Measurements from ENCODE around the gene SHC2. TPM values are rescaled to one million over a fixed set of nuclear protein-coding genes. Genes with fewer than 3 reads are reported as not detected.

SHC2 gene
- total RNA-seq, 1 experiment from 2014 or later: 0.18 TPM

DNA sequence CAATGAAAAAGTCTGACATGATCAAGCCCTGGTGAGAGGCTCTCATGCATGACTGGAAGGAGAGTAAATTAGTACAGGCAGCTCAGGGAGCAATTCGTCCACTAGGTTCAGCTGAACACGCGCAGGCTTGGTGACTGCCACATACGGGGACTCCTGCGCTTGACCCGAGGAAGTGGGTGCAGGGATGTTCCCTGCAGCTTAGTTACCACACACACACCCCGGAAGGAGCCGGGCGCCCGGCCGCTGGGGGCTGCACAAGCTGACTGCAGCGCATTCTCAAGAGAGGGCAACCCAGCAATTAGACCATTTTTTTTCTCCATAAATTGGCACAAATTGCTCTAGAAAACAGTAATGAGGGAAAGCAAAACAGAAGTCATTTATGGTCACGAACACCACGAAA is 93.3 kb downstream of the SHC2 start:
- H3K4me1 ChIP-seq (ENCODE audit: insufficient read depth, low read length): no peaks in the 10 kb centered on the region
- no peak for DNase-seq
- 0 out of 2 replicates have a peak, but pooled peaks cover 3% of the 10 kb centered on the region for H3K27me3 ChIP-seq (ENCODE audit: low read length)
- H3F3A ChIP-seq (ENCODE audit: low read length, unreplicated experiment): no peaks in the 10 kb centered on the region
- H3K9me2 ChIP-seq (replicated peaks; ENCODE audit: low read length): no peaks in the 10 kb centered on the region
- intact Hi-C loops (cut with micrococcal nuclease): no loop called here
- H3K4me2 ChIP-seq (ENCODE audit: low read length): no peak overlapping the region
- no peaks in the 10 kb centered on the region for H3K9me3 ChIP-seq (ENCODE audit: low read length)
- BruUV-seq (replicated peaks): no TSS peak
- ChIA-PET POLR2A (ENCODE audit: unreplicated experiment) (no interaction called here), CTCF (no interaction called here)
- H2AFZ ChIP-seq (ENCODE audit: low read length): no peak overlapping the region
- H3K9ac ChIP-seq (ENCODE audit: low read length): no peak overlapping the region
- ATAC-seq: no peak
- no peak overlapping the region for H3K27ac ChIP-seq (ENCODE audit: low read length)
- TF ChIP-seq EZH2 (IDR thresholded peaks at IDR 0.05; ENCODE audit: low read length, unreplicated experiment): no peak
- TF ChIP-seq EZH2phosphoT487 (IDR thresholded peaks at IDR 0.05; ENCODE audit: borderline replicate concordance, low read length): no peak
- TF ChIP-seq CTCF (conservative IDR thresholded peaks at IDR 0.05; ENCODE audit: low read depth, low read length): no peak
- no peaks in the 10 kb centered on the region for H4K20me1 ChIP-seq (ENCODE audit: low read length)
- H3K79me2 ChIP-seq (ENCODE audit: low read length): no peaks in the 10 kb centered on the region
- H3K36me3 ChIP-seq (ENCODE audit: low read depth, low read length): no peaks in the 10 kb centered on the region
- H3K4me3 ChIP-seq (ENCODE audit: low read length): no peak overlapping the region

DNA sequence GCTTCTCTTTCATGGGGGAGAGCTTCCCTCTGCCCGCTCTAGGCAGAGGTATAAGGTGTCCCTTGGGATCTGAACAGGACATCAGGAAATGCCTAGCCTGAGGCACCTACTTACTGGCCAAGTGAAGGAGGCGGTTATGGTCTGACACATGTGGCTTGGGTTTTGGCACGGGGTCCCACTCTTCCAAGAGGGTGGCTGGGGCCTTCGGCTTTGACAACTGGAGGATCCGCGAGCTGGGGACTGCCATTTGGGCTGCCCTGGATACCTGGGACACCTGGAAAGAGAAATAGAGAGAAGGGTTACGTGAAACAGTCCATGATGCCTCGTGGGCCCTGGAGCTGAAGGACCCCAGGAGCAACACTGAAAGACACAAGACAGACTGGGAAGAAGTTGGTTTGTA is 93.9 kb downstream of the SHC2 start:
- Histone ChIP-seq H3K27me3 (ENCODE audit: low read length) (no peaks in the 10 kb centered on the region), H3F3A (ENCODE audit: low read length, unreplicated experiment) (no peaks in the 10 kb centered on the region), H3K4me3 (ENCODE audit: low read length) (no peak overlapping the region), H3K4me1 (ENCODE audit: insufficient read depth, low read length) (no peaks in the 10 kb centered on the region), H3K79me2 (ENCODE audit: low read length) (no peaks in the 10 kb centered on the region), H3K36me3 (ENCODE audit: low read depth, low read length) (no peaks in the 10 kb centered on the region), H2AFZ (ENCODE audit: low read length) (no peak overlapping the region), H3K9me2 (replicated peaks; ENCODE audit: low read length) (no peaks in the 10 kb centered on the region), H3K9me3 (ENCODE audit: low read length) (no peaks in the 10 kb centered on the region), H4K20me1 (ENCODE audit: low read length) (no peaks in the 10 kb centered on the region), H3K27ac (ENCODE audit: low read length) (no peak overlapping the region), H3K9ac (ENCODE audit: low read length) (no peak overlapping the region), H3K4me2 (ENCODE audit: low read length) (no peak overlapping the region)
- intact Hi-C loops (cut with micrococcal nuclease): no loop called here
- ATAC-seq: no peak
- BruUV-seq (replicated peaks): no TSS peak
- no peak for DNase-seq
- TF ChIP-seq EZH2phosphoT487 (IDR thresholded peaks at IDR 0.05; ENCODE audit: borderline replicate concordance, low read length): no peak
- CTCF ChIA-PET: no interaction called here
- POLR2A ChIA-PET (ENCODE audit: unreplicated experiment): no interaction called here

Other genes with a start within 250 kb of the SHC2 start
- not detected in 2 replicates for gene PLPP2, start 169.6 kb downstream of the SHC2 start, total RNA-seq (2014; rRNA removed)
- gene MIER2, start 116.2 kb downstream of the SHC2 start, total RNA-seq (2014; rRNA removed): not detected in 2 replicates
- 0.29 TPM in 2 replicates for gene C2CD4C, start 51.9 kb downstream of the SHC2 start, total RNA-seq (2014; rRNA removed)
- 0.11 and 0.17 TPM in 2 replicates for gene MADCAM1, start 35.5 kb upstream of the SHC2 start, total RNA-seq (2014; rRNA removed)
- gene TPGS1, start 46.5 kb upstream of the SHC2 start, total RNA-seq (2014; rRNA removed): 28.5 and 44.0 TPM in 2 replicates
- gene CDC34, start 70.7 kb upstream of the SHC2 start, total RNA-seq (2014; rRNA removed): 119 and 152 TPM in 2 replicates
- 0.35 TPM in 1 of 2 replicates, not detected in the other for gene GZMM, start 83.0 kb upstream of the SHC2 start, total RNA-seq (2014; rRNA removed)
- gene BSG, start 111.6 kb upstream of the SHC2 start, total RNA-seq (2014; rRNA removed): 458 and 514 TPM in 2 replicates
- gene HCN2, start 128.8 kb upstream of the SHC2 start, total RNA-seq (2014; rRNA removed): 0.04 and 0.46 TPM in 2 replicates
- gene POLRMT, start 172.5 kb upstream of the SHC2 start, total RNA-seq (2014; rRNA removed): 60.5 and 80.6 TPM in 2 replicates
- 0.81 and 1.3 TPM in 2 replicates for gene FGF22, start 178.8 kb upstream of the SHC2 start, total RNA-seq (2014; rRNA removed)
- gene RNF126, start 202.2 kb upstream of the SHC2 start, total RNA-seq (2014; rRNA removed): 86.4 and 89.2 TPM in 2 replicates
- 49.9 and 53.3 TPM in 2 replicates for gene FSTL3, start 215.4 kb upstream of the SHC2 start, total RNA-seq (2014; rRNA removed)
- gene PRSS57, start 234.4 kb upstream of the SHC2 start, total RNA-seq (2014; rRNA removed): not detected in 2 replicates
- 10.8 and 13.0 TPM in 2 replicates for gene PALM, start 247.9 kb upstream of the SHC2 start, total RNA-seq (2014; rRNA removed)

Data from PC-3 (cell line).